Measurements from ENCODE around the gene APBA2.

DNA sequence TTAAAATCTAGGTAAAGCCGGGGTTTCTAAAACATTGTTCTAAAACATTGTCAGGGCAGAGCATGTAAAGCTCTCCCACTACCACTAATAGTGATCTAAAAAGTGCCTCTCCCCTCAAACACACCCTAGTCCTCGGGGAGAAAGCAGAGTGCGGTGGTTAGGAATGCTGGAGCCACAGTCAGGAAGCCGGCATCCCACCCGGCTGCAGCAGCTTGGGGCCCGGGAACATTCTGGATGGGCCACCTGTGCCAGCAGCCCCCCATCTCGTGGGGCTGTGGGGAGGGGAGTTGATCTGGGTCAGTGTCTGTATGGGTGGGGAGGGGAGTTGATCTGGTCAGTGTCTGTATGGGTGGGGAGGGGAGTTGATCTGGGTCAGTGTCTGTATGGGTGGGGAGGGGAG is 176.9 kb downstream of the APBA2 start:
- TF ChIP-seq, protein P1, sequence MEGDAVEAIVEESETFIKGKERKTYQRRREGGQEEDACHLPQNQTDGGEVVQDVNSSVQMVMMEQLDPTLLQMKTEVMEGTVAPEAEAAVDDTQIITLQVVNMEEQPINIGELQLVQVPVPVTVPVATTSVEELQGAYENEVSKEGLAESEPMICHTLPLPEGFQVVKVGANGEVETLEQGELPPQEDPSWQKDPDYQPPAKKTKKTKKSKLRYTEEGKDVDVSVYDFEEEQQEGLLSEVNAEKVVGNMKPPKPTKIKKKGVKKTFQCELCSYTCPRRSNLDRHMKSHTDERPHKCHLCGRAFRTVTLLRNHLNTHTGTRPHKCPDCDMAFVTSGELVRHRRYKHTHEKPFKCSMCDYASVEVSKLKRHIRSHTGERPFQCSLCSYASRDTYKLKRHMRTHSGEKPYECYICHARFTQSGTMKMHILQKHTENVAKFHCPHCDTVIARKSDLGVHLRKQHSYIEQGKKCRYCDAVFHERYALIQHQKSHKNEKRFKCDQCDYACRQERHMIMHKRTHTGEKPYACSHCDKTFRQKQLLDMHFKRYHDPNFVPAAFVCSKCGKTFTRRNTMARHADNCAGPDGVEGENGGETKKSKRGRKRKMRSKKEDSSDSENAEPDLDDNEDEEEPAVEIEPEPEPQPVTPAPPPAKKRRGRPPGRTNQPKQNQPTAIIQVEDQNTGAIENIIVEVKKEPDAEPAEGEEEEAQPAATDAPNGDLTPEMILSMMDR (conservative IDR thresholded peaks at IDR 0.05), result no peak
- TF ChIP-seq ZFX (IDR thresholded peaks at IDR 0.05), result no peak

Measured in C4-2B (cell line).